HG03571 (cell line): ENCODE data around the gene CTRL.
"Not testable (repeated sequence)": the region's sequence is repeated elsewhere in the genome, so short reads cannot be mapped to it uniquely, and the experiment has no call there.

Source experiments
- ATAC-seq: cut with Tn5 transposase; IDR thresholded peaks from one replicate; pipeline ENCODE4 v1.9.1; 2021; ENCODE audit not compliant: unreplicated experiment

CTRL gene

GRCh38 chr16:67941469-67942199 is 10.0 kb upstream of the CTRL start:
- no peak for ATAC-seq

- ATAC-seq: no peak
These were observed 8.9 kb upstream of the CTRL start for GRCh38 chr16:67940446-67941089.

DNA sequence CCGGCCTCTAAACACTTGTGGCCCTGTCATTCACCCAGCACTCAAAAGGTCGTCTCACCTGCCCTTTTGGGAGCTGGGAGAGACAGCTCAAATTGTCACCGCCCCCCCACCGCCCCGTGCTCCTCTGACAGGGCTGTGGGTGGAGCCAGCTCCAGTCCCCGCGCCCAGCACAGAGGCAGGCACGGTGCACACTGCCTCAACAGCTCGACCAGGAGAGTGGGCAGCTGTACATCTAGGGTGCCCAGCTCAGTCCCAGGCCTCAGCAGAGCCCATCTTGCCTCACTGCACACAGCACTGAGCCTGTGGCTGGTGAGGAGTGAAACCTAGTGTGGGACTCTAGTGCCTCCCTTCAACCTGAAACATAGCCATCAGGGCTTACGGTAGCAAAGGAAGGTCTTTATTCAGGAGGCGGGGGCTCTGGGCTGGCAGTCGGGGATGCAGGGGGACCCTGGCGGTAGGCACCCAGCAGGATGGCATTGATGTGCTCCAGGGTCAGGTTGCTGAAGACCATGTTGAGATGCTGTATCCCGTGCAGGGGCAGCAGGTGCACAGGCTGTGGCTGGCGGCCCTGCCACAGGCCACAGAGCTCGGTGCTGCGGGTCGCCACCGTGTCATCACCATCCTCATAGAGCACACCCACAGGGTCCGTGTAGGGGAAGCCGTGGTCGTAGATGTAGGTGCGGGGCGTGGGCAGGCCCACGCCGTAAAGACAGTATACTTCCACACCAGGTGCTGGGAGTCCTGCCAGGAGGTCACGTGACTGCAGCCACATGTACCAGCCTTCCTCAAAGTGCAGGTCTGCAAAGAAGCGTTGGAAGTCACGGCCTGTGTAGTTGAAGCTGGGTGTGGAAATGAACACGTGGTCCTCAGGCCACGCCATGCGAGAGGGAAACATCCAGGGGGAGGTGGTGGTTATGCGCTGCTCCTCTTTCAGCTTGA is 8.1 kb upstream of the CTRL start:
- no peak for ATAC-seq

DNA sequence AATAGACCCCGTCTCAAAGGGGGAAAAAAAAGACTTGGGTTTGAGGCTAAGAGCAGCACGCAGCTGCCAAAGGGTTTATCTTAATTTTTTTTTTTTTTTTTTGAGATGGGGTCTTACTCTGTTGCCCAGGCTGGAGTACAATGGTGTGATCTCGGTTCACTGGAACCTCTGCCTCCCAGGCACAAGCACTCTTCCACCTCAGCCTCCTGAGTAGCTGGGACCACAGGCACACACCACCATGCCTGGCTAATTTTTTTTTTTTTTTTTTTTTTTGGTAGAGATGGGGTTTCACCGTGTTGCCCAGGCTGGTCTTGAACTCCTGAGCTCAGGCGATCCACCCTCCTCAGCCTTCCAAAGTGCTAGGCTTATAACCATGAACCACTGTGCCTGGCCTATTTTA is 6.1 kb upstream of the CTRL start:
- not testable (repeated sequence) for ATAC-seq

GRCh38 chr16:67936880-67937605 is 5.4 kb upstream of the CTRL start:
- peak; percentile 50 for ATAC-seq

DNA sequence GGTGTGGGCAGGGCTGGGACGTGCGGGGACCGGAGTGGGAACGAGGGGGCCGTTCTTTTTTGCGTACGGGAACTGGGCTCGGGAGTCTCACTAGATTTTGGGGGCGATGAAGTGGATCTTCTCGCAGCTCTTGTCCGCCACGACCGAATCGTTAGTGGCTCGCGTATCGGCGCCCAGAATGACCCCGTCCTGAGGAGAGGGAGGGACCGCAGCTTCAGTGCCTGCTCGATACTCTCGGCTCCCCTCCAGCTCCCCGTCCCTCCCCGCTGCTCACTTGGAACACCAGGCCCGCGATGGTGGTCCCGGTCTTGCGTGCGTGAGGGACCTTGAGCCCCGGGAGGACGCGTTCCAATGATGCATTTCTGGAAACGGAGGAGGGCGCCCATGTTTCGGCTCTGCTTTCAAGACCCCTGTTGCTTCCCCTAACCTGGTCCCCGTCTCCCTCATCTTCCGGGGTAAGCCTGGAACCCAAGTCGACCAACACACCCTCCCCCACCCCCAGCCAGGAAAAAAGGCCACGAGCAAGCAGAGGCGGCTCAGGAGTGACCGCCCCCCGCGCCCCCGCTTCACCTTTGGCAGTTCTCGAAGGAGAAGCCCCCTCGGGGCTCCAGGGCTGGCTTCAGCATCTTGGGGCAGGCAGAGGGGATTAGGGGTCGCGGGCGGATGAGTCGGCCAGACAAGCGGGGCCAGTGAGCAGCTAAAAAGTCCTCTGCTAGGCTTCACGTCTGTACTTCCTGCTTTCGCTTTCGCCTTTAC is 4.6 kb upstream of the CTRL start, which contains the start of gene PSMB10:
Gene PSMB10, minus strand, starts transcription at position 727 of the 756 bp plus-strand sequence. Its CDS starts 101 bp downstream, at position 626.
- no peak for ATAC-seq

DNA sequence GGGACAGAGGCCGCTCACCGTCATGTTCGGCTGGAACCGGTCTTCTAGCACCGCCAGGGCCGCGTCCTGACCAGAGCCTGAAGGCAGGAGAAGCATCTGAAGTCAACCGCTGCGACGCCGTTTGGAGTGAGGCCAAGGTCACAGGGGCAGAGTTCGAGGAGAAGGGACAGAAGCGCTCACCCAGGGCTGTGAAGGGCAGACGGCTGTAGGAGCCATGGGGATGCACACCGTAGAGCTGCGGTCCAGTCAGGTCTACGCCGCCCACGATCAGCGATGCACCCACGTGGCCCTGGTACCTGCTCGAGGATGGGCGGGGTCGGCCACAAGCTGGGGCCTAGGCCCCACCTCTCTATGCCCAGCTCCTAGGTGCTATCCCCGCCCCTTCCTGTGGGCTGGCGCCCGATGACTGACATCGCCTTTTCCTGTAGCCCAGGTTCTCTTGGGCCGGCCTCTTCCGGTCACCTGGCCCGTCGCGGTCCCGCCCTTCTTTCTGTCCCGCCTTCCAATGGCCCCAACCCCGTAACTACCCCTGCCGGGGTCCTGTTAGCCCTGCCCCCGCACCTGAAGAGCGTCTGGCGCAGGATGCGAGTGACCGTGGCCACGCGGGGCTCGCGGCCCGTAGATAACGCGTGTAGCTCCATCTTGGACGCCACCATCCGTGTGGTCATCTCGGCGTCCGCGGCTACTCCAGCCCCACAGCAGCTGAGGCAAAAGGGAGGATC is 3.9 kb upstream of the CTRL start:
- ATAC-seq: peak; percentile 85

- no peak for ATAC-seq
These were observed 3.4 kb upstream of the CTRL start for GRCh38 chr16:67935101-67935401.

DNA sequence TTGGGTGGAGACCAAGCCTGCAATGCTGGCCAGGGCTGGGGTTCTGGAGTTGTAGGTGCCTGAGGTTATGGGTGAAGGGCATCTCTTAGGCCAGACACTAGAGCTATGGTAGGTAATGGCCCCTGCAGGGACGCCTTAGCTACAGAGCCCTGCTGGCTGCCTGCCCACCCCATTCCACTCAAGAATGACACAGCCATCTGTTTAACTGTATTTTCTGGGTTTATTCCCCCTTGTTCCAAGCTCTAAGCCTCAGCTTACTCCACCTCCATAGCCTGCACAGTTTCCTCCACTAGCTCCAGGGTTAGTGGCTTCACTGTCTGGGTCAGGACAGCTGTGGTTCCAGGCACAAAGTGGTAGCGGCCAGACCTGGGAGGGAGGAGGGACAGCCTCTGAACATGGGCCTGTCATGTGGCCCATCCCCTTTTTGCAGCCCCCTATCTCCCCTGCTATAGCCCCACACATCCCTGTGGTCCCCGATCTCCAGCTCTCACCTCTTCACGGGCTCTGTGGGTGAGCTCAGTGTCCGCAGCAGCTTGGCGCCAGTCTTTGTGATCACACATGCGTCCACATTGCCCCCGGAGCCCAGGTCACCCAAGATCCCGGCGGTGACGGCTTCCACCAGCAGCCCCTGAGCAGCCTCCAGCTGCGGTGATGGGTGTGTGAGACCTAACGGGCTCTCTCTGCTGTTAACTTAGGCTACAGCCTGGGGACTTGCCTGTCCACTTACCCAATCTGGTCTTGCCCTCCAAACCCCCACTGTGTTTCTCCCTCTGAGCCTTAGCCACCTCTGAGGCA is 2.8 kb upstream of the CTRL start:
- ATAC-seq: no peak

DNA sequence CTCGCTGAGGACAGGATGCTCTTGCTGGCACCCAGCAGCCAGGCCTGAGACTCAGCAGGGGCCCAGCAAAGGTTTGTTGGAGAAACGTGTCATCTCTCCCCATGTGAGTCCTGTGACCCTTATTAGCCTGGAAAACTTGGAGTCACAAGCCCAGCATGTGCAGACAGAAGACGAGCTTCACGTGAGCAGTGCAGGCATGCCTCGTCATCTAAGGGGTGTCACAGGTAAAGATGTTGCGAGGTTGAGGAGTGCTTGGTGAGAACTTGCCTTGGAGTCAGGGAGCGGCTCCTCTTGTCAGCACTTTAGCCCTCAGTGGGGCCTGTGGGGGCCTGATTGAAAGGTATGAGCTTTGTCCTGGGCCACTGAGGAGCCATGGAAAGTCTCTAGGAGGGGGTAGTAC is 2.1 kb upstream of the CTRL start:
- no peak for ATAC-seq

DNA sequence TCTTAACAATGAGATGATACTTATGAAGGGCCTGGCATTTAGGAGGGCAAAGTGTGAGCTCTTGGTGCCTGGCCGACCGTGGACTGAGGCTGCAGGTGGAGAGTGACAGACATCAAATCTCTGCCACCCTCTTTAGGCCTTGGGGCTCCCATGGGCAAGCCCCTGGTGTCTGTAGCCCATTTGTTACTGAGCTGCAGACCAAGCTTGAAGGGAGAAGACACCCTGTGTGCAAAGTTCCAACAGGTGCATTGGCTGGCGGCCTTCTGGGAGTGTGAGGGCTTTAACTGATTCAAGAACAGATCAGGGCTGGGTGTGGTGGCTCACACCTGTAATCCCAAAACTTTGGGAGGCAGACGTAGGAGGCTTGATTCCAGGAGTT is 789 bp upstream of the CTRL start:
- ATAC-seq: no peak

DNA sequence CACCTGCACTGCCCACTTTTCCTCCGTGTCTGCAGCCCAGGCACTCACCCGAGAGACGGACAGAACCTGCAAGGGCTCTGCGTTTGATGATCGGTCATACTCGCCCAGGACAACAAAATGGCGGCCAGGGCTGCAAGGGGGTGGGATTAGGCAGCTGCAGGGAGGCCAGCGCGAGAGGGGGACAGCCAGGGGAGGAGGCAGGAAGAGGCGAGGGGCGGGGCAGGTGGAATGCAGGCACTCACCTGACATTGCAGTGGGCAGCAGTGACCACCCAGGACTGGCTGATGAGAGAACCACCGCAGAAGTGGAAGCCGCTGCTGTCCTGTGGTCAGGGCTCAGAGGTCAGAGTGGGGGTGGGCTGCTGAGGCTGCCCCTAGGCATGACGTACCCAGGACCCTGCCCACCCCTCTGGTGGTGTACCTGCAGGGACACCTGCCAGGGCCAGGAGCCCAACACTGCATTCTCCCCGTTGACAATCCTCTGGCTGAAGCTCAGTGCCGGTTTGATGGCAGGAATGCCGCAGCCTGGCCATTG is 917 bp downstream of the CTRL start:
- no peak for ATAC-seq

- no peak for ATAC-seq
These were observed 1.5 kb downstream of the CTRL start for GRCh38 chr16:67930191-67930590.

- ATAC-seq: peak; percentile 44
These were observed 2.9 kb downstream of the CTRL start for GRCh38 chr16:67928561-67929364.

DNA sequence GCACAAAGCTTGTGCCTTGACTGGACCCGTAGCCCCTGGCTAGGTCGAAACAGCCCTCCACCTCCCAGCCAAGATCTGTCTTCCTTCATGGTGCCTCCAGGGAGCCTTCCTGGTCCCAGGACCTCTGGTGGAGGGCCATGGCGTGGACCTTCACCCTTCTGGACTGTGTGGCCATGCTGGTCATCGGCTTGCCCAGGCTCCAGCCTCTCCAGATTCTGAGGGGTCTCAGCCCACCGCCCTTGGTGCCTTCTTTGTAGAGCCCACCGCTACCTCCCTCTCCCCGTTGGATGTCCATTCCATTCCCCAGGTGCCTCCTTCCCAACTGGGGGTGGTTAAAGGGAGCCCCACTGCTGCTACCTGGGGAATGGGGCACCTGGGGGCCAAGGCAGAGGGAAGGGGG is 3.5 kb downstream of the CTRL start:
- ATAC-seq: no peak

- ATAC-seq: no peak
These were observed 4.3 kb downstream of the CTRL start for GRCh38 chr16:67927131-67927941.

DNA sequence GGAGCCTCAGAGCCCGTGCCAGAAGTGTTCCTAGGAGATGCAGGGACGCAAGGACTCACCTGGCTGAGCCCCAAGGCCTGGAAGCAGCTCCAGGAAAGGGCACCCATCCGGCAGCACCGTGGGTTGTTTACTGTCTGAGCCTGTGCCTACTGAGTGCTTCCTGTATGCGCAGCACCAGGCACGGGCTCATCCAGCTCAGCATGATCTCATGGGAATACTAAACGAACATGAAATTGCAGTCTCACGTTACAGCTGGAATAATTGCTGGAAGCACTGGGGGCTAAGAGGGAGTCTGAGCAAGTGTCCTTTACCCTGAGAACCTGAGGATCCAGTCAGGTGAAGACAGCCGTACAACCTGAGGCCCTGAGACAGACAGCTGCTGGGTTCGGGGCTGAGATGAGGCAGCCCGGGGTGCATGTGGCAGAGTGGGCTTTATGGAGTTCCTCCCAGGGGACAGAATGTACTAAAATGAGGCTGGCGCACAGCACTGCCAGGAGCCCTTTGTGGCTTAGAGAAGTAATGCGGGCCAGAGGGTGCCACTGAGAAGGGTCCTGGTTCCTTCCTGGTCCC is 5.4 kb downstream of the CTRL start:
- no peak for ATAC-seq
